ENCODE data around the gene STIM2.

GRCh38 chr4:27027428-27027827, 166.8 kb downstream of the STIM2 start:
- TF ChIP-seq, protein P1, sequence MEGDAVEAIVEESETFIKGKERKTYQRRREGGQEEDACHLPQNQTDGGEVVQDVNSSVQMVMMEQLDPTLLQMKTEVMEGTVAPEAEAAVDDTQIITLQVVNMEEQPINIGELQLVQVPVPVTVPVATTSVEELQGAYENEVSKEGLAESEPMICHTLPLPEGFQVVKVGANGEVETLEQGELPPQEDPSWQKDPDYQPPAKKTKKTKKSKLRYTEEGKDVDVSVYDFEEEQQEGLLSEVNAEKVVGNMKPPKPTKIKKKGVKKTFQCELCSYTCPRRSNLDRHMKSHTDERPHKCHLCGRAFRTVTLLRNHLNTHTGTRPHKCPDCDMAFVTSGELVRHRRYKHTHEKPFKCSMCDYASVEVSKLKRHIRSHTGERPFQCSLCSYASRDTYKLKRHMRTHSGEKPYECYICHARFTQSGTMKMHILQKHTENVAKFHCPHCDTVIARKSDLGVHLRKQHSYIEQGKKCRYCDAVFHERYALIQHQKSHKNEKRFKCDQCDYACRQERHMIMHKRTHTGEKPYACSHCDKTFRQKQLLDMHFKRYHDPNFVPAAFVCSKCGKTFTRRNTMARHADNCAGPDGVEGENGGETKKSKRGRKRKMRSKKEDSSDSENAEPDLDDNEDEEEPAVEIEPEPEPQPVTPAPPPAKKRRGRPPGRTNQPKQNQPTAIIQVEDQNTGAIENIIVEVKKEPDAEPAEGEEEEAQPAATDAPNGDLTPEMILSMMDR (conservative IDR thresholded peaks at IDR 0.05) = no peak
- no peak for TF ChIP-seq ZFX (IDR thresholded peaks at IDR 0.05)

All from C4-2B (cell line).